LNCaP clone FGC (cell line): ENCODE measurements around the gene HS1BP3.

Experiments
- DNase-seq: peaks from one replicate; pipeline ENCODE4 v3.0.0-alpha.2; 2011; ENCODE audit warnings: low read depth
- H3K4me3 ChIP-seq: 2 replicates; pipeline ENCODE4 v1.5.1; 2011; ENCODE audit warnings: mild to moderate bottlenecking, low read depth, low read length, control low read depth
- TF ChIP-seq, protein P1 (sequence below): IDR thresholded peaks from 2 replicates; pipeline ENCODE4 v1.5.1; 2012; ENCODE audit warnings: mild to moderate bottlenecking; ENCODE audit not compliant: control insufficient read depth, insufficient read depth; ENCODE audit errors: extremely low read depth

The HS1BP3 gene

DNA sequence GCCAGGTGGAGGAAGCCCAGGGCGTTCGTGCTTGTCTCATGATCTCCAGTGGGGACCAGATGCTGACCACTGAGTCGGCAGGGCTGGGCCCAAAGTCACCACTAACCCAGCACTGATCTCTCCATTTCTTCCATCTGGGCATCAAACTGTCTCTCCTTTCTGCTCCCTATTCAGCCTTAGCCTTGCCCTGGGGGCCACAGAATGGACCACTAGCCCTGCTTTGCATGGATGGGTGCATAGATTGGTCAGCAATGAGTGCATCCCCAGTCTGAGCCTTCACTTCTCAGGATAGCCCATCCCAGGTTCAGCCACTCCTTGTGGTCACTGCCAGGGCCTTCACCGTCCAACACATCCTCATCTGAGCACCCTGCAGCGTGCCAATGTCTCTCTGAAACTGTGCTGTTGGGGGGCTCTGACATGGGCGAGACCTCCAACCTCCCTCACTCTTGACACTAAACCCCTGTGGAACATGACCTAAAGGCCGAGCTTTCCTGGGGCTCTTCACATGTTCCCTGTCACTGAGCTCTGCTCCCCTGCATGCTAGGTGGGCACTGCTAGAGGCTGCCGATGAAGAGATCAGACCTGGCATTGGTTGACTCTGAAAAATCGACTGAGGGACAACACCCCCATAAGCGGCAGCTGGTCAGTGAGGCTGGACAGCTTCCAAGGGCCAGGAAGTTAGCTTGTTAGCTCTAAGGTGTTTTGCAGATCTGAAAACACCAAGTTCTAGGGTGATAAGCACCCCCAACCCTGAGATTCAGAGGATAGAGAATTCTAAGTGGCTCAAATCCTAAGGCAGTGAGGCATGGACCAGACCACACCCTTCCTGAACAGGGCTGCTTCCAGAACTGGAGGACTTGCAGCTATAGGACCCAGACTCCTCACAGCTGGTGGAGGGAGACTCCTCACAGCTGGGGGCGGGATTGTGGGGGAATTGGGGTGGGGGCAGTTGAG, 61.7 kb downstream of the HS1BP3 start:
- no peak for DNase-seq
- TF ChIP-seq, protein P1, sequence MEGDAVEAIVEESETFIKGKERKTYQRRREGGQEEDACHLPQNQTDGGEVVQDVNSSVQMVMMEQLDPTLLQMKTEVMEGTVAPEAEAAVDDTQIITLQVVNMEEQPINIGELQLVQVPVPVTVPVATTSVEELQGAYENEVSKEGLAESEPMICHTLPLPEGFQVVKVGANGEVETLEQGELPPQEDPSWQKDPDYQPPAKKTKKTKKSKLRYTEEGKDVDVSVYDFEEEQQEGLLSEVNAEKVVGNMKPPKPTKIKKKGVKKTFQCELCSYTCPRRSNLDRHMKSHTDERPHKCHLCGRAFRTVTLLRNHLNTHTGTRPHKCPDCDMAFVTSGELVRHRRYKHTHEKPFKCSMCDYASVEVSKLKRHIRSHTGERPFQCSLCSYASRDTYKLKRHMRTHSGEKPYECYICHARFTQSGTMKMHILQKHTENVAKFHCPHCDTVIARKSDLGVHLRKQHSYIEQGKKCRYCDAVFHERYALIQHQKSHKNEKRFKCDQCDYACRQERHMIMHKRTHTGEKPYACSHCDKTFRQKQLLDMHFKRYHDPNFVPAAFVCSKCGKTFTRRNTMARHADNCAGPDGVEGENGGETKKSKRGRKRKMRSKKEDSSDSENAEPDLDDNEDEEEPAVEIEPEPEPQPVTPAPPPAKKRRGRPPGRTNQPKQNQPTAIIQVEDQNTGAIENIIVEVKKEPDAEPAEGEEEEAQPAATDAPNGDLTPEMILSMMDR = no peak
- no peak overlapping the region for H3K4me3 ChIP-seq

DNA sequence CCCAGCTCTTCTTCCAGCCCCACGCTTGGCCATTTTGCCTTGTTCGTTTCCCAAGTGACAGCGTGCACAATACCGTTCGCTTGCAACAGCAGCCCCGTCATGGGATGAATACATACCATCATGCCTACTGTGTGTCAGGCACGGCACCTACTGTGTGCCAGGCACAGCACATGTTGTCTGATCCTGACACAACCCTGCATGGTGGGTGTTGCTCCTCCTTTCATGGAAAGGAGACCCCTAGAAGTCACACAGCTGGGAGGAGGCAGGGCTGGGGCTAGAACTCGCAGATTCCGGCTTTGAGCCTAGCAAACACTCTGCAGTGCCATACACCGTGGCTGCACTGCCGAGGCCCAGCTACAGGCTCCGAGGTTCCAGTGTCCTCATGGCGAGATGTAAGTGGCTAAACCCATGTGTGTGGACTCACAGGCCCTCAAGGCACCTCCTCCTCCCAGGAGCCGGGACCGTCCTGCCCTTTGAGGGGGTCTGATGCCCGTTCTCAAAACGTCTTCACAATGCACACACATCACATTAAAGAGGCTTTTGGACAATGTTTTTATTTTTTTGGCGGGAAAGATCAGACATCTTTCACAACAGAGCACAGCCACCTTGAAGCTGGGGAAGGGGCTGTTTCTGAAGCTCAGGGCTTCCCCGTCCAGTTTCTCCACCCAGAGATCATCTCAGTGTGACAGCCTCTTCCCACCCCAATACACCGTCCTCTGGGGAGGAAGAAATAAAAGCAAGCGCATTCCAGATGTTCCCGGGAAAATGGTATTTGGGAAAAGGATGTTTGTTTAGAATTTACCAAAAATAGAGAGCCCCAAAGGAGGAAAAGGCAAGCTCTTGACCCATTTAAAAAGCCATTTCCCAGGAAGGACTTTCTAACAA, 64.9 kb downstream of the HS1BP3 start:
- TF ChIP-seq, protein P1 = no peak
- no peak for DNase-seq
- H3K4me3 ChIP-seq = no peak overlapping the region

DNA sequence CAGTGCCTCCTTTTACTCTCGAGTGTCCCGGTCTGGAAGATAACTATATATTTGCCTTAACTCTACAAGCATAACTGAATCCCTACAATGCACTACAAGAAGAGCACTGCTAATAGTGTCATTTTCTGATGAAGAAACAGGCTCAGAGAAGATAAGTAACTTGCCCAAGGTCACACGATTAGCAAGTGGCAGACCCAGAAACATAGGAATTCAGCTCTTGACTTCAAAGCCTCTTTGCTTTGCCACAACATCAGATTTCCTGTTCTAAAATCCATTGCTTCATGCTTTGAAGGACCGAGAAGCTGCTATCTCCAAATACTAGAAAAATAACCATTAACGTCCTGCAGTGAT, 65.6 kb downstream of the HS1BP3 start:
- H3K4me3 ChIP-seq = no peak overlapping the region
- DNase-seq = no peak
- TF ChIP-seq, protein P1 = no peak

DNA sequence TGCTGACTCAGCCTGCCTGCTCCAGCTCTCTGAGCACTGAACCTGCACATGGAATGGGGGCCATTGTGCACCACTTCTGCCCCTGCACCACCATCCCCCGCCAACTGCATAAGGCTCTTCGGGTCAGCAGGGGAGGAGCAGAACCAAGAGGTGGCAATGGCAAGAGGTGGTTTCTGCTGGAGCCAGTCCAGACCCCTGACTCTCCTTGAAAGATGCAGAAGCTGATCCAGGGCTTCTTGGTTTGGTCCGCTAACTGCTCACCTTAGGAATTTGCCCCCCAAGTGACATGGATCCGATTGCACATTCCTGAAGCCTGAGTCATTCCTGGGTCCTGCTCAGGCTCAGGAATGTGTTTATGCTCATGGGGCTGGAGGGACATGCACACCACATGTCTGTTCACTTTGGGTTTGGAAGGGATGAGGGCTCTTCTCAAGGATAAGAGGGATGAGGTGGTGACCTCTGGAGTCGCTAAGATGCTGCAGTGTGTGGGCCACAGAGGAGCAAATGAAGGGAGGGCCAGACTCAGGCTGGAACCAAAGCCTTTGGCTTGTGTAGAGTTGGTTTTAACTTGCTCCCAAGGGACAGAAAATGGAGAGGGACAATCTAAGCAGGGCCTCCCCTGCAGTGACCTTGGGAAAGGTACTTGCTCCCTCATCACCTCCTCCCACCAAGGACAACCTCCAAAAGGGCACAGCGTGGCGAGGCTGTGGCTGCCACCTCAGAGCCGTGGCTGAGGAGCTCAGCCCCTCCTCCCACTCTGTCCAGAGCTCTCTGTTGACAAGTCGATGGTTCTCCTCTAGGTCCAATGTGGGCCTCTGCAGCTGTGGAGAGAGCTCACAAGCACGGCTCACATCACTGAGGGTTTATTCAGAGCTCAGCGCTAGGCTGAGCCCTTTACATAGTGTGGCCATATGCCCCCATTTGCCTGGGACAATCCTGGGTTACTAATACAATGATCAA, 66.2 kb downstream of the HS1BP3 start:
- DNase-seq = no peak
- no peak overlapping the region for H3K4me3 ChIP-seq
- TF ChIP-seq, protein P1 = no peak

DNA sequence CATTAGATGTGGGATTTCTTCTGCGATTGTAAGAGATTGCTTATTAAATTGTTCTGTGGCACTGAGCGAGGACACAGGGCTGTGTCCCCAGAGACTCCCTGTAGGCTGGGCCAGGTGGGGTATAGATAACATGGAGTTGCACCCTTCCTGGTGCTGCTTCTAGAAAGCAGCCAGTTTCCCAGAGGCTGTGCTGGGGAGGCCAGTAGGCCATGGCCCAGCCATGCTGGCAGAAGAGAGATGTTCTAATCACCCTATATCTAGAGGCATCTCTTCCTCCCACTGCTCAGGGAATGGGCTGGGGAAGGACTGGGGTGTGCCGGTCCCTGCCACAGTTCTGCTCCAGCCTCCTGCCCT, 66.9 kb downstream of the HS1BP3 start:
- DNase-seq = no peak
- TF ChIP-seq, protein P1 = no peak
- no peak overlapping the region for H3K4me3 ChIP-seq

DNA sequence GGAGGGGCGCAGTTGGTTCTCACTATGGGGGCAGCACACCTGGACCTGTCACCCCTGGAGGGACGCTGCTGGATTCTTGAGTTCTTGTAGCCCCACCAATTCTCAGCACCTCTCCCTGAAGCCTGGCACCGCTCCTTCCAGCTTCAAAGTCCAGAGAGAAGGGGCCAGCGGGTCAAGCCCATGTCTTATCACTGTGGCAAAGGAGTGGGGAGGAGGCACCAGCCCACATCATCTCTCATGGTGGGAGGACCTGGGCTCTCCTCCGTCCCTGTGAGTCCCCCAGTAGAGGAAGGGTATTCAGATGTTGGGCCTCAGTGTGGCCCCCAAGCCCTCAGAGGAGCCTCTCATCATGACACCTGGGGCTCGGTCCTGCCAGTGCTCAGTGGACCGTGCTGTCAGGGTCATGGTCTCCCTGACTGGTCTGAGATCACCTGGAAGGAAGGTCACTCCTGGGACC, 67.4 kb downstream of the HS1BP3 start:
- TF ChIP-seq, protein P1 = no peak
- no peak for DNase-seq
- no peak overlapping the region for H3K4me3 ChIP-seq
